H1 (cell line): Measurements from ENCODE around the gene DNAI2. TPM values are rescaled to one million over a fixed set of nuclear protein-coding genes. Genes with fewer than 3 reads are reported as not detected.
A peak's percentile ranks its signal among the peaks of the same experiment; 100 is the strongest.

Source experiments
- CTCF ChIA-PET: fragments of 300-600 bp; sonication (Branson Sonifier 250); formaldehyde crosslinking; loops from one replicate; lab custom pipeline; 2021; ENCODE audit not compliant: partially characterized antibody; lab: Charles Lee
- POLR2A ChIA-PET: fragments of 300-600 bp; sonication (Branson Sonifier 250); formaldehyde crosslinking; loops from one replicate; lab custom pipeline; 2021; ENCODE audit warnings: inconsistent platforms; ENCODE audit not compliant: partially characterized antibody; lab: Charles Lee
- DNase-seq, 2 experiments: peaks; one replicate each; pipeline versions ENCODE4 v3.0.0 to v3.0.0-alpha.2; 2010 to 2022; ENCODE audit warnings: low spot score in 2 of 2, low read depth in 1 of 2, mixed read lengths in 1 of 2
- FAIRE-seq: peaks from 2 replicates; lab custom pipeline; 2011; peaks lifted over from hg19 to GRCh38; lab: Jason Lieb, UNC
- H2AFZ ChIP-seq: 2 replicates; pipeline ENCODE4 v1.8.1; 2012; ENCODE audit warnings: low read length, inconsistent platforms
- H2AK5ac ChIP-seq: 2 replicates; pipeline ENCODE4 v1.6.1; 2013; ENCODE audit warnings: low read depth, low read length
- H2BK120ac ChIP-seq: replicated peaks from 2 replicates; pipeline ENCODE3; 2013; ENCODE audit warnings: low read depth, low read length, inconsistent platforms
- H2BK12ac ChIP-seq: 2 replicates; pipeline ENCODE4 v1.6.1; 2013; ENCODE audit warnings: low read depth, low read length
- H2BK15ac ChIP-seq: 2 replicates; pipeline ENCODE4 v1.6.1; 2013; ENCODE audit warnings: low read length
- H2BK20ac ChIP-seq: 2 replicates; pipeline ENCODE4 v1.6.1; 2013; ENCODE audit warnings: low read length
- H2BK5ac ChIP-seq: 2 replicates; pipeline ENCODE4 v1.6.1; 2013; ENCODE audit warnings: low read depth, low read length
- H3K14ac ChIP-seq: 2 replicates; pipeline ENCODE4 v1.6.1; 2013; ENCODE audit warnings: inconsistent platforms; ENCODE audit not compliant: insufficient read length
- H3K18ac ChIP-seq: 2 replicates; pipeline ENCODE4 v1.6.1; 2013; ENCODE audit warnings: low read length; ENCODE audit errors: extremely low read depth
- H3K23ac ChIP-seq: 2 replicates; pipeline ENCODE4 v1.6.1; 2013; ENCODE audit warnings: inconsistent platforms; ENCODE audit not compliant: insufficient read length
- H3K23me2 ChIP-seq: 2 replicates; pipeline ENCODE4 v1.6.1; 2013; ENCODE audit warnings: low read depth, low read length
- H3K27ac ChIP-seq: 2 replicates; pipeline ENCODE4 v1.6.1; 2011; ENCODE audit warnings: low read depth, low read length, inconsistent platforms
- H3K27me3 ChIP-seq, 4 experiments: replicated peaks in 1 of 4; 1 replicate in 1 of 4; 2 replicates in 3 of 4; pipeline versions ENCODE4 v1.6.1 to v1.8.1; 2011 to 2013; ENCODE audit warnings: low read length in 3 of 4, mild to moderate bottlenecking in 3 of 4, inconsistent platforms in 2 of 4, mixed read lengths in 2 of 4, moderate library complexity in 1 of 4; ENCODE audit not compliant: control insufficient read depth in 3 of 4, insufficient read depth in 3 of 4; ENCODE audit errors: extremely low read depth in 1 of 4
- H3K36me3 ChIP-seq, 4 experiments: 2 replicates each; pipeline versions ENCODE4 v1.6.1 to v1.8.1; 2011 to 2013; ENCODE audit warnings: mild to moderate bottlenecking in 4 of 4, low read length in 3 of 4, moderate library complexity in 2 of 4, control low read depth in 1 of 4, inconsistent platforms in 1 of 4; ENCODE audit not compliant: insufficient read depth in 4 of 4, control insufficient read depth in 2 of 4
- H3K4ac ChIP-seq: replicated peaks from 2 replicates; pipeline ENCODE3; 2013; ENCODE audit warnings: low read length, low read depth, mixed read lengths, inconsistent platforms; ENCODE audit not compliant: insufficient read length
- H3K4me1 ChIP-seq, 4 experiments: replicated peaks in 1 of 4; 1 replicate in 1 of 4; 2 replicates in 3 of 4; pipeline versions ENCODE4 v1.6.1 to v1.8.1; 2011 to 2013; ENCODE audit warnings: low read length in 3 of 4, inconsistent platforms in 2 of 4, mixed read lengths in 1 of 4; ENCODE audit not compliant: insufficient read depth in 4 of 4, control insufficient read depth in 3 of 4
- H3K4me2 ChIP-seq, 2 experiments: 2 replicates each; pipeline versions ENCODE4 v1.6.1 to v1.8.1; 2011 to 2013; ENCODE audit warnings: low read depth in 2 of 2, low read length in 2 of 2, control low read depth in 1 of 2, inconsistent platforms in 1 of 2, mild to moderate bottlenecking in 1 of 2; ENCODE audit not compliant: insufficient read depth in 1 of 2
- H3K4me3 ChIP-seq, 4 experiments: fragments of 200-600, 300-600 bp in 1 of 4; sonication (generic), shearing (Covaris generic), sonication (Bioruptor Twin) in 1 of 4; 2 replicates each; pipeline versions ENCODE4 v1.5.1 to v1.8.1; 2011 to 2016; ENCODE audit warnings: low read length in 4 of 4, low read depth in 3 of 4, control low read depth in 2 of 4, inconsistent platforms in 2 of 4, mild to moderate bottlenecking in 2 of 4, mixed read lengths in 1 of 4, moderate library complexity in 1 of 4; ENCODE audit not compliant: insufficient read depth in 2 of 4; ENCODE audit errors: extremely low read depth in 1 of 4
- H3K56ac ChIP-seq: replicated peaks from 2 replicates; pipeline ENCODE3; 2013; ENCODE audit warnings: low read depth, mild to moderate bottlenecking, mixed read lengths, low read length, inconsistent platforms; ENCODE audit not compliant: insufficient read length
- H3K79me1 ChIP-seq: 2 replicates; pipeline ENCODE4 v1.6.1; 2013; ENCODE audit warnings: low read depth, low read length, control low read depth
- H3K79me2 ChIP-seq, 2 experiments: 2 replicates each; pipeline versions ENCODE4 v1.6.1 to v1.8.1; 2012 to 2013; ENCODE audit warnings: low read length in 2 of 2, mild to moderate bottlenecking in 2 of 2, inconsistent platforms in 1 of 2; ENCODE audit not compliant: insufficient read depth in 2 of 2, control insufficient read depth in 1 of 2
- H3K9ac ChIP-seq, 4 experiments: replicated peaks in 1 of 4; 1 replicate in 1 of 4; 2 replicates in 3 of 4; pipeline versions ENCODE4 v1.6.1 to v1.8.1; 2011 to 2013; ENCODE audit warnings: low read depth in 3 of 4, low read length in 3 of 4, control low read depth in 2 of 4, mild to moderate bottlenecking in 2 of 4, moderate library complexity in 2 of 4, inconsistent platforms in 1 of 4; ENCODE audit errors: extremely low read depth in 1 of 4
- H3K9me3 ChIP-seq, 2 experiments: 2 replicates each; pipeline versions ENCODE4 v1.6.1 to v1.8.1; 2012 to 2013; ENCODE audit warnings: mild to moderate bottlenecking in 2 of 2, moderate library complexity in 2 of 2, control low read depth in 1 of 2, inconsistent platforms in 1 of 2, low read depth in 1 of 2, low read length in 1 of 2, mixed read lengths in 1 of 2; ENCODE audit not compliant: insufficient read depth in 2 of 2
- H4K20me1 ChIP-seq, 2 experiments: replicated peaks in 1 of 2; 2 replicates each; pipeline versions ENCODE3 to v1.8.1; 2011 to 2013; ENCODE audit warnings: inconsistent platforms in 2 of 2, low read length in 2 of 2, mild to moderate bottlenecking in 1 of 2; ENCODE audit not compliant: insufficient read depth in 2 of 2, control insufficient read depth in 1 of 2
- H4K5ac ChIP-seq: 2 replicates; pipeline ENCODE4 v1.6.1; 2013; ENCODE audit warnings: low read length, low read depth, mixed read lengths, inconsistent platforms; ENCODE audit not compliant: insufficient read length
- H4K8ac ChIP-seq: 2 replicates; pipeline ENCODE4 v1.8.0; 2013; ENCODE audit warnings: mild to moderate bottlenecking, moderate library complexity, low read length, inconsistent platforms; ENCODE audit not compliant: insufficient read depth; ENCODE audit errors: extremely low read depth
- H4K91ac ChIP-seq: replicated peaks from 2 replicates; pipeline ENCODE3; 2013; ENCODE audit warnings: low read length, mixed read lengths, inconsistent platforms; ENCODE audit not compliant: insufficient read length
- CHD2 ChIP-seq: IDR thresholded peaks from 2 replicates; pipeline ENCODE4 v1.6.1; 2012; ENCODE audit warnings: low read length, improper control_type of control experiment
- CREB1 ChIP-seq: IDR thresholded peaks from 2 replicates; pipeline ENCODE4 v1.6.1; 2012; ENCODE audit warnings: inconsistent platforms
- FOSL1 ChIP-seq: IDR thresholded peaks from 2 replicates; pipeline ENCODE4 v1.6.1; 2011; ENCODE audit warnings: mild to moderate bottlenecking, low read depth, low read length, moderate library complexity; ENCODE audit not compliant: insufficient read depth
- HDAC6 ChIP-seq: IDR thresholded peaks from one replicate; pipeline ENCODE4 v1.7.1; 2012; ENCODE audit warnings: low read depth, mild to moderate bottlenecking, inconsistent platforms, low read length, moderate library complexity
- KDM5A ChIP-seq: fragments of 200-600 bp; IDR thresholded peaks from 2 replicates; pipeline ENCODE4 v1.7.1; 2012; ENCODE audit warnings: mild to moderate bottlenecking, low read length, inconsistent platforms, mixed read lengths
- MAFK ChIP-seq: IDR thresholded peaks from 2 replicates; pipeline ENCODE4 v1.6.1; 2012; ENCODE audit warnings: low read depth, mild to moderate bottlenecking, improper control_type of control experiment, low read length
- PHF8 ChIP-seq: fragments of 200-600 bp; sonication (generic); conservative IDR thresholded peaks from 2 replicates; pipeline ENCODE4 v1.7.1; 2012; ENCODE audit warnings: low read depth, mild to moderate bottlenecking, inconsistent platforms, low read length, moderate library complexity
- POLR2A ChIP-seq, 2 experiments: IDR thresholded peaks; 1 replicate in 1 of 2; 2 replicates in 1 of 2; pipeline ENCODE4 v1.6.1; 2011; ENCODE audit warnings: low read depth in 2 of 2, low read length in 2 of 2, mild to moderate bottlenecking in 2 of 2; ENCODE audit errors: control extremely low read depth in 1 of 2
- RXRA ChIP-seq: IDR thresholded peaks from 2 replicates; pipeline ENCODE4 v1.6.1; 2011; ENCODE audit warnings: low read depth, mild to moderate bottlenecking, low read length, moderate library complexity; ENCODE audit not compliant: insufficient read depth
- SAP30 ChIP-seq: fragments of 300-600 bp; sonication (generic); IDR thresholded peaks from 2 replicates; pipeline ENCODE4 v1.7.1; 2012; ENCODE audit warnings: low read length, moderate library complexity, mild to moderate bottlenecking, inconsistent platforms; ENCODE audit not compliant: insufficient read depth, insufficient replicate concordance
- SIN3A ChIP-seq, 2 experiments: IDR thresholded peaks in 1 of 2; conservative IDR thresholded peaks in 1 of 2; 2 replicates each; pipeline ENCODE4 v1.6.1; 2011 to 2012; ENCODE audit warnings: low read length in 2 of 2, improper control_type of control experiment in 1 of 2, low read depth in 1 of 2, mild to moderate bottlenecking in 1 of 2
- SRF ChIP-seq: IDR thresholded peaks from 2 replicates; pipeline ENCODE4 v1.6.1; 2011; ENCODE audit warnings: mild to moderate bottlenecking, low read depth, low read length, moderate library complexity
- WGBS, 2 experiments: shearing (Covaris generic) in 1 of 2; methylation state at CpG; one replicate each; pipeline versions ENCODE4 v1.1.6 to v1.1.7; 2013 to 2015; ENCODE audit warnings: low lambda C conversion rate in 2 of 2, mixed read lengths in 2 of 2, inconsistent platforms in 1 of 2, low coverage in 1 of 2, missing lambda C conversion rate in 1 of 2; ENCODE audit not compliant: insufficient replicate concordance in 2 of 2, insufficient coverage in 1 of 2, insufficient read length in 1 of 2; ENCODE audit errors: extremely low coverage in 1 of 2, missing lambda C conversion rate in 1 of 2; 5-methylcytosine and 5-hydroxymethylcytosine counted together
- polyA plus RNA-seq, 7 experiments: library from polyadenylated mRNA; depleted of rRNA in 3 of 7; stranded (reverse) in 5 of 7; unstranded in 2 of 7; fragments of >200 nt in 5 of 7; fragments of 200-250 nt in 2 of 7; gene quantifications; 1 replicate in 5 of 7; 2 replicates in 1 of 7; 4 replicates in 1 of 7; pipeline versions ENCODE4 v1.2.1 to v1.2.3, GENCODE V29; 2011 to 2013; ENCODE audit warnings: missing spikeins in 2 of 7, mixed read lengths in 2 of 7
- total RNA-seq: library from RNA; stranded (reverse); fragmentation: NEBNext Ultra II Directional; extraction: Animal tissue kit (Norgen Biotek cat#: 25700); gene quantifications from 2 replicates; pipeline ENCODE4 v1.2.1, GENCODE V29; 2021
- TF ChIP-seq, protein P1 (sequence below): IDR thresholded peaks from 2 replicates; pipeline ENCODE4 v1.6.1; 2011; ENCODE audit warnings: low read length, improper control_type of control experiment

Gene DNAI2
- total and polyA plus RNA-seq, 2 of the 8 experiments (the other 6 are each of a cell fraction or from before 2014, with no cell fraction given): 0.08 to 0.15 TPM

DNA sequence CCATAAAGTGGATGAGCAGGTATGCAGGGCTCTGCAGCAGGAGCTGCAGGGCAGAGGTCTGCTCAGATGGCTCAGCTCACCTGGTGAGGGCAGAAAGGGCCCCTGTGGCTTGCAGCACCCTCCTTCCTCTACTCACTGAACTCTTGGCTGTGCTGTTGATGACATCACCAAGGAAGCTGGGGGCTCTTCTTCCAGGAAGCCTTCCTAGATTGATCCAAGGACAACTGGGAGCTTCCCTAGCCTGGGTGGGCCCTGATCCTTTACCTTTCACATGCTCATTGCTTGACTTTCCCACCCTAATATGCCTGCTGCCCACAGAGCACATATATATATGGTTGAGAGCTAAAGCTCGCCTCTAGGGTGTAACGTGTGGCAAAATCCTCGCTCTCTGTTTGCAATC, 54.5 kb downstream of the DNAI2 start:
- H3K79me2 ChIP-seq: no peaks in the 10 kb centered on the region
- no peak overlapping the region for H4K91ac ChIP-seq
- DNase-seq (no peak), FAIRE-seq (no peak)
- no peak overlapping the region for H2BK5ac ChIP-seq
- WGBS, 2 experiments: 82% methylated on average over 3 of the region's 3 CpGs; no CpG with 5 or more reads in 1 of the 2 experiments
- no peak overlapping the region for H3K27ac ChIP-seq
- no peak overlapping the region for H3K4me3 ChIP-seq
- H3K27me3 ChIP-seq: peaks cover 3 to 35% (median 27%) of the 10 kb centered on the region in 4 experiments
- H2AK5ac ChIP-seq: peak overlapping the region; percentile 69; the same call in 1 of the 2 replicates
- no peaks in the 10 kb centered on the region for H3K79me1 ChIP-seq
- no peak overlapping the region for H4K8ac ChIP-seq
- no peaks in the 10 kb centered on the region for H3K9me3 ChIP-seq
- no peak overlapping the region for H2AFZ ChIP-seq
- no peak overlapping the region for H2BK15ac ChIP-seq
- peaks cover 6 to 22% (median 16%) of the 10 kb centered on the region in 4 experiments for H3K4me1 ChIP-seq
- peak overlapping the region; percentile 60; the same call in 1 of the 2 replicates for H2BK12ac ChIP-seq
- H3K18ac ChIP-seq: no peak overlapping the region
- no peak overlapping the region for H2BK120ac ChIP-seq
- H2BK20ac ChIP-seq: no peak overlapping the region
- POLR2A ChIA-PET: interaction anchor here (0.9 kb wide), 1 partner anchor 87 kb away, joined by 3 read pairs; no protein-coding TSS in a partner anchor
- CTCF ChIA-PET: interaction anchor here (0.9 to 3.5 kb wide), 14 partner anchors 17 to 238 kb away, joined by 3 to 15 read pairs (median 4); partner anchors contain the start of gene CD300H
- no peaks in the 10 kb centered on the region for H4K20me1 ChIP-seq
- H3K23ac ChIP-seq: no peak overlapping the region
- H3K23me2 ChIP-seq: peaks cover 8% of the 10 kb centered on the region
- H3K4me2 ChIP-seq: no peak overlapping the region
- H3K14ac ChIP-seq: no peak overlapping the region
- no peak overlapping the region for H3K4ac ChIP-seq
- H3K9ac ChIP-seq: no peak overlapping the region
- H3K56ac ChIP-seq: no peak overlapping the region
- H4K5ac ChIP-seq: no peak overlapping the region
- H3K36me3 ChIP-seq: no peaks in the 10 kb centered on the region
- no peak for TF ChIP-seq FOSL1
- TF ChIP-seq SIN3A (conservative IDR thresholded peaks at IDR 0.05 in 1 of 2, IDR thresholded peaks at IDR 0.05 in 1 of 2; ENCODE audit: low read depth in 1 of 2, low read length in 2 of 2): no peak
- TF ChIP-seq, protein P1, sequence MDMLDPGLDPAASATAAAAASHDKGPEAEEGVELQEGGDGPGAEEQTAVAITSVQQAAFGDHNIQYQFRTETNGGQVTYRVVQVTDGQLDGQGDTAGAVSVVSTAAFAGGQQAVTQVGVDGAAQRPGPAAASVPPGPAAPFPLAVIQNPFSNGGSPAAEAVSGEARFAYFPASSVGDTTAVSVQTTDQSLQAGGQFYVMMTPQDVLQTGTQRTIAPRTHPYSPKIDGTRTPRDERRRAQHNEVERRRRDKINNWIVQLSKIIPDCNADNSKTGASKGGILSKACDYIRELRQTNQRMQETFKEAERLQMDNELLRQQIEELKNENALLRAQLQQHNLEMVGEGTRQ: no peak
- TF ChIP-seq KDM5A: no peak
- no peak for TF ChIP-seq PHF8
- TF ChIP-seq SRF: no peak
- no peak for TF ChIP-seq POLR2A (IDR thresholded peaks at IDR 0.05; ENCODE audit: control extremely low read depth in 1 of 2, low read depth in 2 of 2, low read length in 2 of 2)
- TF ChIP-seq SAP30: no peak
- TF ChIP-seq CHD2: no peak
- no peak for TF ChIP-seq RXRA
- no peak for TF ChIP-seq MAFK
- TF ChIP-seq HDAC6: no peak
- no peak for TF ChIP-seq CREB1
